Lung (tissue), 12 donors: ENCODE results near the gene CLDN7. TPM values are rescaled to one million over a fixed set of nuclear protein-coding genes. Genes with fewer than 3 reads are reported as not detected.

Experiments
- ATAC-seq: fragments of 200-7000 bp; cut with Tn5 transposase; one replicate; pipeline ENCODE4 v1.9.1; 2020; ENCODE audit warnings: moderate number of reproducible peaks; ENCODE audit not compliant: insufficient read depth, low FRiP score
- DNase-seq, 3 donors: peaks; one replicate each; pipeline ENCODE4 v3.0.0-alpha.2; 2013 to 2017
- H3K27ac ChIP-seq, 2 donors: one replicate each; pipeline ENCODE4 v1.5.1; 2013; ENCODE audit warnings: mild to moderate bottlenecking in 2 of 2, moderate library complexity in 2 of 2, control low read depth in 1 of 2, inconsistent platforms in 1 of 2, low read depth in 1 of 2, low read length in 1 of 2
- H3K27me3 ChIP-seq, 3 donors: one replicate each; pipeline ENCODE4 v1.5.1; 2013; ENCODE audit warnings: low read length in 2 of 3; ENCODE audit not compliant: control insufficient read depth in 3 of 3, insufficient read depth in 3 of 3
- H3K36me3 ChIP-seq, 4 donors: one replicate each; pipeline ENCODE4 v1.5.1; 2013; ENCODE audit warnings: low read length in 4 of 4, mild to moderate bottlenecking in 1 of 4, moderate library complexity in 1 of 4; ENCODE audit not compliant: control insufficient read depth in 4 of 4, insufficient read depth in 4 of 4
- H3K4me1 ChIP-seq, 5 donors: one replicate each; pipeline ENCODE4 v1.5.1; 2013; ENCODE audit warnings: low read length in 5 of 5, mild to moderate bottlenecking in 2 of 5, moderate library complexity in 1 of 5; ENCODE audit not compliant: control insufficient read depth in 5 of 5, insufficient read depth in 5 of 5
- H3K4me3 ChIP-seq: one replicate; pipeline ENCODE4 v1.5.1; 2013; ENCODE audit warnings: mild to moderate bottlenecking, control low read depth, moderate library complexity
- H3K9ac ChIP-seq, 2 donors: one replicate each; pipeline ENCODE4 v1.5.1; 2013; ENCODE audit warnings: low read length in 2 of 2, control low read depth in 1 of 2; ENCODE audit not compliant: insufficient read depth in 1 of 2
- H3K9me3 ChIP-seq, 4 donors: one replicate each; pipeline ENCODE4 v1.5.1; 2013; ENCODE audit warnings: low read length in 3 of 4, mild to moderate bottlenecking in 1 of 4, moderate library complexity in 1 of 4; ENCODE audit not compliant: control insufficient read depth in 4 of 4, insufficient read depth in 3 of 4
- CTCF ChIP-seq: IDR thresholded peaks from 2 replicates; pipeline ENCODE4 v1.5.1; 2012; ENCODE audit warnings: mild to moderate bottlenecking; ENCODE audit errors: control extremely low read depth, extremely low read depth
- WGBS, 2 donors: extraction: QIAGEN DNeasy Blood & Tissue Kit; methylation state at CpG; one replicate each; pipeline ENCODE4 v1.1.7; 2013; 5-methylcytosine and 5-hydroxymethylcytosine counted together
- polyA plus RNA-seq, 2 donors: library from polyadenylated mRNA; stranded (reverse); fragments of 200-250 nt; gene quantifications; one replicate each; pipeline ENCODE4 v1.2.1, GENCODE V29; 2013
- total RNA-seq, 2 donors: library from RNA; depleted of rRNA in 1 of 2; stranded (reverse); fragments of >200 nt in 1 of 2; gene quantifications; one replicate each; pipeline ENCODE4 v1.2.1, GENCODE V29; 2014 to 2021
- donor health status: control.
- donor health status: control.
- donor health status: Bipolar disorder and iron deficiency.
- donor health status: healthy.
- donor health status: DM: yes; HTN: yes; CAD: no.

CLDN7 gene
- total and polyA plus RNA-seq, 4 donors: 117 to 199 (median 145) TPM

DNA sequence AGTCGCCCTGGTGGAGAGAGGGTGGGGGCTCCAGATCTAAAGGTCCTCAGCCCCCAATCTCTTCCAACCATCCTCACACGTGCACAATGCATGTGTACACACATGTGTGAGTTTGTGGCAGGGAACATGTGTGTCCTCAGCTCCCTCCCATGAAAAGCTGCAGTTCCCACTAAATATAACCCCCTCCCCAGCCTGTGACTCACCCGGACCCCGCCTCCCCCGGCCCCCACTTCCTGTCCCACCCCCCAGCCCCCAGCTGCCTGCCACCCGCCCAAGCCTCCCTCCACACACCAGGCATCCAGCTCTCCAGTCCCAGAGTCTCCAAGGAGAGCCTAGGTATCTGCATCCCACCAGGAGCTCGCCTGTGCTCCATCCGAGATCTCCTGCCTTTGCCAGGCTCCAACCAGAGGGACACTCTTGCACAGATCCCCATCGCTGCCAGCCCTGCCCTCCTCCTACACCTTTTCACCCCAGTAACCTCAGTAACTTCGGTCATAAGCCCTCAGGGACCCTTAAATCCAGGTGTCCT lies 46.6 kb downstream of the CLDN7 start:
- peak; percentile 44 to 55 (median 53) for DNase-seq
- no peak for ATAC-seq
- H3K36me3 ChIP-seq: no peaks in the 10 kb centered on the region
- no peaks in the 10 kb centered on the region for H3K27me3 ChIP-seq
- peak overlapping the region in 1 of 2 donors; percentile 71 for H3K27ac ChIP-seq
- 19 to 21% methylated on average over 9 to 10 of the region's 10 CpGs for WGBS, 2 donors
- H3K9me3 ChIP-seq: no peaks in the 10 kb centered on the region
- H3K4me3 ChIP-seq: no peak overlapping the region
- H3K4me1 ChIP-seq: peaks cover 6 to 63% (median 20%) of the 10 kb centered on the region in 5 donors
- peak overlapping the region in 1 of 2 donors; percentile 0 for H3K9ac ChIP-seq
- no peak for TF ChIP-seq CTCF

DNA sequence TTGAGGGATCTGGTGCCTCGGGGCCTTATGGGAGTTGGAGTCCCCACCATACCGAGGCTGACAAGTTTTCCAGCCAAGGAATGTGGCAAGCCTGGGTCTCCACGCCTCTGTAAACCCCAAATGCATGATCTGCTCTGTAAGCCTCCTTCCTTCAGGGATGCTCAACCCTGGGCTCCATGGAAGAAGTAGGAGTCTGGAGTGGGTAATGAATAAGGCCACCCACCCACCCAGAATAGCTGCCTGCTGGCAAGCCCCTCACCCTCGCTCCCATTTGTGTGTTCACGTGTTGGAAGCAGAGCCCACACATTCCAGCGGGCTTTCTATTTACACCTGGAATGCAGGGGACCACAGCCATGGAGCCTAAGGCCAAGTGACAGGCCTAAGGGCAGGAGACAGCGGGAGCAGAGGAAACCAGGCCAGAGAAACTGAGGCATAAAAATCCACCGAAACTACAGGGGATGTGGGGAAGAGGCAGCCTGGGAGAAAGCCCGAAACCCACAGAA lies 47.1 kb downstream of the CLDN7 start:
- Histone ChIP-seq H3K4me3 (no peak overlapping the region), H3K9me3 (no peaks in the 10 kb centered on the region), H3K27me3 (no peaks in the 10 kb centered on the region), H3K4me1 (peaks cover 6 to 58% (median 16%) of the 10 kb centered on the region in 5 donors), H3K9ac (peak overlapping the region in 1 of 2 donors; percentile 0), H3K27ac (peak overlapping the region in 1 of 2 donors; percentile 71), H3K36me3 (no peaks in the 10 kb centered on the region)
- TF ChIP-seq CTCF: no peak
- DNase-seq: peak in 1 of 3 donors; percentile 98
- WGBS, 2 donors: 26 to 31% methylated on average over 9 of the region's 9 CpGs
- no peak for ATAC-seq

GRCh38 chr17:7214300-7215135 lies 47.8 kb downstream of the CLDN7 start:
- Histone ChIP-seq H3K9me3 (no peaks in the 10 kb centered on the region), H3K9ac (peak overlapping the region in 1 of 2 donors; percentile 72), H3K27ac (peak overlapping the region; percentile 28 to 67), H3K4me1 (peaks cover 6 to 57% (median 16%) of the 10 kb centered on the region in 5 donors), H3K4me3 (peak overlapping the region; percentile 36), H3K36me3 (no peaks in the 10 kb centered on the region), H3K27me3 (no peaks in the 10 kb centered on the region)
- WGBS, 2 donors: 0 to 1% methylated on average over 44 to 45 of the region's 45 CpGs
- ATAC-seq (peak; percentile 92), DNase-seq (peak; percentile 99 to 100 (median 99))
- peak; percentile 8 for TF ChIP-seq CTCF
